WI38 (cell line): ENCODE measurements around the gene PITHD1.

Experiments used
- H3K4me3 ChIP-seq: 2 replicates; pipeline ENCODE4 v1.5.1; 2011; ENCODE audit warnings: low read depth, mild to moderate bottlenecking, control low read depth, low read length
- CTCF ChIP-seq: IDR thresholded peaks from 2 replicates; pipeline ENCODE4 v1.5.1; 2012; ENCODE audit warnings: low read depth, mild to moderate bottlenecking, control low read depth, low read length

Gene PITHD1

GRCh38 chr1:23809751-23810171, 31.5 kb downstream of the PITHD1 start:
- peak; percentile 90 for TF ChIP-seq CTCF
- H3K4me3 ChIP-seq: no peak overlapping the region

GRCh38 chr1:23810818-23811540, 32.8 kb downstream of the PITHD1 start:
- H3K4me3 ChIP-seq: no peak overlapping the region
- peak; percentile 69 for TF ChIP-seq CTCF

GRCh38 chr1:23814016-23814415, 35.8 kb downstream of the PITHD1 start:
- TF ChIP-seq CTCF: no peak
- H3K4me3 ChIP-seq: no peak overlapping the region

- TF ChIP-seq CTCF: no peak
These were observed 38.1 kb downstream of the PITHD1 start for GRCh38 chr1:23816361-23816760.

GRCh38 chr1:23816906-23817305, 38.7 kb downstream of the PITHD1 start:
- TF ChIP-seq CTCF: no peak
- H3K4me3 ChIP-seq: no peak overlapping the region

More at GRCh38 chr1:23816361-23816760, 38.1 kb downstream of the PITHD1 start:
- H3K4me3 ChIP-seq: no peak overlapping the region

- no peak overlapping the region for H3K4me3 ChIP-seq
- no peak for TF ChIP-seq CTCF
These were observed 39.4 kb downstream of the PITHD1 start for GRCh38 chr1:23817633-23818032.

GRCh38 chr1:23823767-23824166, 45.5 kb downstream of the PITHD1 start:
- H3K4me3 ChIP-seq: peak overlapping the region; percentile 97; the same call in 1 of the 2 replicates
- TF ChIP-seq CTCF: no peak
